Osteoblast (primary cell): ENCODE results near the gene IFRD2. TPM values are rescaled to one million over a fixed set of nuclear protein-coding genes. Genes with fewer than 3 reads are reported as not detected.
A peak's percentile ranks its signal among the peaks of the same experiment; 100 is the strongest.

Experiments
- DNase-seq: peaks from one replicate; pipeline ENCODE4 v3.0.0; 2011; ENCODE audit warnings: low spot score, mixed read lengths; ENCODE audit not compliant: insufficient read length; ENCODE audit errors: missing footprints
- H2AFZ ChIP-seq: 2 replicates; pipeline ENCODE4 v1.6.0; 2011; ENCODE audit warnings: mild to moderate bottlenecking, low read length
- H3K27ac ChIP-seq: 2 replicates; pipeline ENCODE4 v1.5.1; 2011; ENCODE audit warnings: mild to moderate bottlenecking, low read depth, low read length, moderate library complexity
- H3K27me3 ChIP-seq: 2 replicates; pipeline ENCODE4 v1.6.0; 2012; ENCODE audit warnings: mild to moderate bottlenecking, control low read depth, inconsistent platforms, low read length, moderate library complexity; ENCODE audit not compliant: insufficient read depth
- H3K36me3 ChIP-seq: 2 replicates; pipeline ENCODE4 v1.5.1; 2011; ENCODE audit warnings: mild to moderate bottlenecking, low read length, control low read depth, moderate library complexity; ENCODE audit not compliant: insufficient read depth
- H3K4me1 ChIP-seq: 2 replicates; pipeline ENCODE4 v1.5.1; 2011; ENCODE audit warnings: mild to moderate bottlenecking, low read length, control low read depth, moderate library complexity; ENCODE audit not compliant: insufficient read depth
- H3K4me2 ChIP-seq: 2 replicates; pipeline ENCODE4 v1.6.0; 2011; ENCODE audit warnings: mild to moderate bottlenecking, low read length; ENCODE audit not compliant: insufficient read depth
- H3K4me3 ChIP-seq: fragments of 200-600 bp; sonication (generic); 3 replicates; pipeline ENCODE4 v1.5.1; 2012; ENCODE audit warnings: mild to moderate bottlenecking, low read length, inconsistent platforms; ENCODE audit not compliant: insufficient read depth
- H3K79me2 ChIP-seq: 2 replicates; pipeline ENCODE4 v1.6.0; 2012; ENCODE audit warnings: mild to moderate bottlenecking, low read length, control low read depth, inconsistent platforms; ENCODE audit not compliant: insufficient read depth
- H3K9me3 ChIP-seq: 2 replicates; pipeline ENCODE4 v1.5.1; 2011; ENCODE audit warnings: low read depth, low read length, control low read depth
- H4K20me1 ChIP-seq: 2 replicates; pipeline ENCODE4 v1.6.0; 2012; ENCODE audit warnings: mild to moderate bottlenecking, low read length, control low read depth; ENCODE audit not compliant: insufficient read depth
- CTCF ChIP-seq: IDR thresholded peaks from 2 replicates; pipeline ENCODE4 v1.5.1; 2011; ENCODE audit warnings: mild to moderate bottlenecking, low read depth, low read length, moderate library complexity; ENCODE audit errors: extremely low read depth
- total RNA-seq: library from RNA; depleted of rRNA; stranded (reverse); fragments of >200 nt; gene quantifications from 2 replicates; pipeline ENCODE4 v1.2.3, GENCODE V29; 2012

IFRD2 gene
- total RNA-seq, 1 donor = 65.1 TPM

GRCh38 chr3:50304601-50305000 is 12.4 kb upstream of the IFRD2 start:
- H3K36me3 ChIP-seq = no peaks in the 10 kb centered on the region
- peak; percentile 87 for DNase-seq

GRCh38 chr3:50303013-50303815 is 11.0 kb upstream of the IFRD2 start, which contains the start of gene HYAL1:
Gene HYAL1, minus strand, starts transcription at chr3:50303574. Its CDS starts 618 bp downstream, at chr3:50302956.
- DNase-seq = no peak
- H3K4me2 ChIP-seq = no peak within 1 kb of the TSS
- H3K27ac ChIP-seq = no peak within 1 kb of the TSS
- peaks cover 18% of the 10 kb centered on the region for H3K4me1 ChIP-seq
- no peak within 1 kb of the TSS for H2AFZ ChIP-seq
- H3K36me3 ChIP-seq = no peaks in the 10 kb centered on the region
- no peaks in the 10 kb centered on the region for H3K9me3 ChIP-seq
- H3K27me3 ChIP-seq = no peaks in the 10 kb centered on the region
- H3K4me3 ChIP-seq = no peak within 1 kb of the TSS
- H4K20me1 ChIP-seq = no peaks in the 10 kb centered on the region
- TF ChIP-seq CTCF = peak; percentile 13
- peaks cover 7% of the 10 kb centered on the region for H3K79me2 ChIP-seq

More at GRCh38 chr3:50304601-50305000, 12.4 kb upstream of the IFRD2 start:
- Histone ChIP-seq H3K27ac (no peak overlapping the region), H2AFZ (no peak overlapping the region), H4K20me1 (no peaks in the 10 kb centered on the region), H3K27me3 (no peaks in the 10 kb centered on the region), H3K4me2 (no peak overlapping the region), H3K9me3 (peaks cover 3% of the 10 kb centered on the region), H3K4me1 (peaks cover 11% of the 10 kb centered on the region), H3K79me2 (no peaks in the 10 kb centered on the region), H3K4me3 (no peak overlapping the region)
- TF ChIP-seq CTCF = no peak

GRCh38 chr3:50302095-50303012 is 10.1 kb upstream of the IFRD2 start:
- no peak for TF ChIP-seq CTCF
- Histone ChIP-seq H3K9me3 (no peaks in the 10 kb centered on the region), H3K4me2 (no peak overlapping the region), H3K36me3 (no peaks in the 10 kb centered on the region), H3K27me3 (no peaks in the 10 kb centered on the region), H3K4me3 (no peak overlapping the region), H3K79me2 (peaks cover 12% of the 10 kb centered on the region), H3K27ac (no peak overlapping the region), H4K20me1 (no peaks in the 10 kb centered on the region), H2AFZ (no peak overlapping the region), H3K4me1 (peaks cover 21% of the 10 kb centered on the region)
- no peak for DNase-seq
